T-helper 2 cell treated with Interferon-gamma antibody and Interleukin-4, amounts not matched to agents 5 μg/mL and 100 μg/mL, for 36 hours (primary cell): Measurements from ENCODE around the gene CBLN3.

ENCODE experiments used
- DNase-seq: peaks from one replicate; pipeline ENCODE4 v3.0.0; 2021; ENCODE audit warnings: low spot score
- H3K27ac Mint-ChIP-seq: one replicate; pipeline ENCODE4 v1.8.0; 2021; ENCODE audit warnings: mild to moderate bottlenecking, mixed read lengths
- H3K27me3 Mint-ChIP-seq: one replicate; pipeline ENCODE4 v1.8.0; 2021; ENCODE audit warnings: low read depth, mixed read lengths
- H3K36me3 Mint-ChIP-seq: one replicate; pipeline ENCODE4 v1.8.0; 2021; ENCODE audit warnings: low read depth, mixed read lengths
- H3K4me1 Mint-ChIP-seq: one replicate; pipeline ENCODE4 v1.8.0; 2021; ENCODE audit warnings: low read depth, mixed read lengths
- H3K4me3 Mint-ChIP-seq: one replicate; pipeline ENCODE4 v1.8.0; 2022; ENCODE audit warnings: mild to moderate bottlenecking, moderate library complexity, mixed read lengths
- H3K9me3 Mint-ChIP-seq: one replicate; pipeline ENCODE4 v1.8.0; 2021; ENCODE audit warnings: mixed read lengths

Gene CBLN3

GRCh38 chr14:24435192-24435810 is 5.8 kb upstream of the CBLN3 start:
- Mint-ChIP-seq H3K36me3 (peaks cover 71% of the 10 kb centered on the region), H3K27me3 (no peaks in the 10 kb centered on the region), H3K9me3 (no peaks in the 10 kb centered on the region), H3K27ac (peak overlapping the region; percentile 18), H3K4me3 (no peak overlapping the region), H3K4me1 (peaks cover 43% of the 10 kb centered on the region)
- DNase-seq: no peak

GRCh38 chr14:24434676-24435075 is 5.2 kb upstream of the CBLN3 start:
- peaks cover 70% of the 10 kb centered on the region for H3K36me3 Mint-ChIP-seq

GRCh38 chr14:24434036-24434435 is 4.6 kb upstream of the CBLN3 start:
- H3K27me3 Mint-ChIP-seq: no peaks in the 10 kb centered on the region
- H3K4me3 Mint-ChIP-seq: no peak overlapping the region
- no peak for DNase-seq
- peaks cover 63% of the 10 kb centered on the region for H3K36me3 Mint-ChIP-seq
- H3K4me1 Mint-ChIP-seq: peaks cover 42% of the 10 kb centered on the region
- H3K9me3 Mint-ChIP-seq: no peaks in the 10 kb centered on the region
- no peak overlapping the region for H3K27ac Mint-ChIP-seq

More at GRCh38 chr14:24434676-24435075, 5.2 kb upstream of the CBLN3 start:
- Mint-ChIP-seq H3K27ac (no peak overlapping the region), H3K27me3 (no peaks in the 10 kb centered on the region), H3K4me3 (no peak overlapping the region), H3K9me3 (no peaks in the 10 kb centered on the region), H3K4me1 (peaks cover 42% of the 10 kb centered on the region)
- no peak for DNase-seq

GRCh38 chr14:24432259-24433131 is 3.0 kb upstream of the CBLN3 start:
- H3K4me3 Mint-ChIP-seq: no peak overlapping the region

GRCh38 chr14:24431569-24432258 is 2.2 kb upstream of the CBLN3 start:
- peak overlapping the region; percentile 94 for H3K27ac Mint-ChIP-seq
- peak overlapping the region; percentile 87 for H3K4me3 Mint-ChIP-seq
- H3K9me3 Mint-ChIP-seq: no peaks in the 10 kb centered on the region
- DNase-seq: peak; percentile 87
- H3K27me3 Mint-ChIP-seq: no peaks in the 10 kb centered on the region
- peaks cover 43% of the 10 kb centered on the region for H3K36me3 Mint-ChIP-seq
- peaks cover 36% of the 10 kb centered on the region for H3K4me1 Mint-ChIP-seq

More at GRCh38 chr14:24432259-24433131, 3.0 kb upstream of the CBLN3 start:
- no peak overlapping the region for H3K27ac Mint-ChIP-seq
- peaks cover 39% of the 10 kb centered on the region for H3K4me1 Mint-ChIP-seq
- no peaks in the 10 kb centered on the region for H3K27me3 Mint-ChIP-seq
- no peaks in the 10 kb centered on the region for H3K9me3 Mint-ChIP-seq
- no peak for DNase-seq
- H3K36me3 Mint-ChIP-seq: peaks cover 50% of the 10 kb centered on the region

GRCh38 chr14:24430682-24431568 is 1.5 kb upstream of the CBLN3 start:
- Mint-ChIP-seq H3K27me3 (no peaks in the 10 kb centered on the region), H3K36me3 (peaks cover 39% of the 10 kb centered on the region), H3K27ac (peak overlapping the region; percentile 94), H3K4me3 (peak overlapping the region; percentile 87), H3K9me3 (no peaks in the 10 kb centered on the region), H3K4me1 (peaks cover 38% of the 10 kb centered on the region)
- DNase-seq: peak; percentile 67

- peaks cover 34% of the 10 kb centered on the region for H3K36me3 Mint-ChIP-seq
- peak overlapping the region; percentile 94 for H3K27ac Mint-ChIP-seq
- H3K27me3 Mint-ChIP-seq: no peaks in the 10 kb centered on the region
- no peaks in the 10 kb centered on the region for H3K9me3 Mint-ChIP-seq
- peaks cover 43% of the 10 kb centered on the region for H3K4me1 Mint-ChIP-seq
- H3K4me3 Mint-ChIP-seq: peak overlapping the region; percentile 87
- DNase-seq: no peak
Measured at GRCh38 chr14:24430143-24430681, 744 bp upstream of the CBLN3 start.

GRCh38 chr14:24428628-24429394 is 657 bp downstream of the CBLN3 start:
- no peaks in the 10 kb centered on the region for H3K27me3 Mint-ChIP-seq
- peaks cover 42% of the 10 kb centered on the region for H3K4me1 Mint-ChIP-seq
- H3K9me3 Mint-ChIP-seq: no peaks in the 10 kb centered on the region
- no peak for DNase-seq
- H3K4me3 Mint-ChIP-seq: peak overlapping the region; percentile 92
- H3K27ac Mint-ChIP-seq: peak overlapping the region; percentile 98
- peaks cover 24% of the 10 kb centered on the region for H3K36me3 Mint-ChIP-seq

- H3K27me3 Mint-ChIP-seq: no peaks in the 10 kb centered on the region
- peak overlapping the region; percentile 82 for H3K27ac Mint-ChIP-seq
- no peaks in the 10 kb centered on the region for H3K9me3 Mint-ChIP-seq
- peaks cover 40% of the 10 kb centered on the region for H3K4me1 Mint-ChIP-seq
- peaks cover 14% of the 10 kb centered on the region for H3K36me3 Mint-ChIP-seq
- DNase-seq: no peak
- peak overlapping the region; percentile 34 for H3K4me3 Mint-ChIP-seq
Measured at GRCh38 chr14:24427537-24428508, 1.6 kb downstream of the CBLN3 start.

- DNase-seq: no peak
- H3K9me3 Mint-ChIP-seq: no peaks in the 10 kb centered on the region
- H3K27ac Mint-ChIP-seq: no peak overlapping the region
- H3K4me1 Mint-ChIP-seq: peaks cover 39% of the 10 kb centered on the region
- no peak overlapping the region for H3K4me3 Mint-ChIP-seq
- H3K27me3 Mint-ChIP-seq: no peaks in the 10 kb centered on the region
- H3K36me3 Mint-ChIP-seq: peaks cover 11% of the 10 kb centered on the region
Measured at GRCh38 chr14:24426912-24427536, 2.4 kb downstream of the CBLN3 start.

- Mint-ChIP-seq H3K9me3 (no peaks in the 10 kb centered on the region), H3K27ac (peak overlapping the region; percentile 67), H3K4me1 (peaks cover 33% of the 10 kb centered on the region), H3K27me3 (no peaks in the 10 kb centered on the region), H3K36me3 (peaks cover 4% of the 10 kb centered on the region), H3K4me3 (no peak overlapping the region)
- DNase-seq: no peak
Measured at GRCh38 chr14:24426150-24426911, 3.1 kb downstream of the CBLN3 start.
